Mesothelial cell of epicardium (in vitro differentiated cells): ENCODE results near the gene FHIT. TPM values are rescaled to one million over a fixed set of nuclear protein-coding genes. Genes with fewer than 3 reads are reported as not detected.

Source experiments
- DNase-seq, 2 experiments: peaks; one replicate each; pipeline ENCODE4 v3.0.0; 2021; ENCODE audit warnings: low spot score in 2 of 2; ENCODE audit not compliant: unreplicated experiment in 2 of 2
- H3K27ac Mint-ChIP-seq: 2 replicates; pipeline ENCODE4 v1.8.0; 2021; ENCODE audit warnings: mixed read lengths
- H3K27me3 Mint-ChIP-seq: 2 replicates; pipeline ENCODE4 v1.8.0; 2021; ENCODE audit warnings: low read depth, mixed read lengths
- H3K36me3 Mint-ChIP-seq: 2 replicates; pipeline ENCODE4 v1.8.0; 2021; ENCODE audit warnings: mixed read lengths
- H3K4me1 Mint-ChIP-seq: 2 replicates; pipeline ENCODE4 v1.8.0; 2021; ENCODE audit warnings: mixed read lengths
- H3K4me3 Mint-ChIP-seq: 2 replicates; pipeline ENCODE4 v1.8.0; 2021; ENCODE audit warnings: mild to moderate bottlenecking, moderate library complexity, mixed read lengths
- H3K9me3 Mint-ChIP-seq: 2 replicates; pipeline ENCODE4 v1.8.0; 2021; ENCODE audit warnings: mixed read lengths
- total RNA-seq: library from RNA; stranded (reverse); gene quantifications from 3 replicates; pipeline ENCODE4 v1.2.1, GENCODE V29; 2021
- TF ChIP-seq, protein P1 (sequence below): fragments of 200-600 bp; sonication (generic); IDR thresholded peaks from one replicate; pipeline ENCODE4 v1.5.0; 2021; ENCODE audit warnings: antibody characterized with exemption; ENCODE audit not compliant: unreplicated experiment

Gene FHIT
- total RNA-seq, 1 donor from 2014 or later, result 10.7 TPM

DNA sequence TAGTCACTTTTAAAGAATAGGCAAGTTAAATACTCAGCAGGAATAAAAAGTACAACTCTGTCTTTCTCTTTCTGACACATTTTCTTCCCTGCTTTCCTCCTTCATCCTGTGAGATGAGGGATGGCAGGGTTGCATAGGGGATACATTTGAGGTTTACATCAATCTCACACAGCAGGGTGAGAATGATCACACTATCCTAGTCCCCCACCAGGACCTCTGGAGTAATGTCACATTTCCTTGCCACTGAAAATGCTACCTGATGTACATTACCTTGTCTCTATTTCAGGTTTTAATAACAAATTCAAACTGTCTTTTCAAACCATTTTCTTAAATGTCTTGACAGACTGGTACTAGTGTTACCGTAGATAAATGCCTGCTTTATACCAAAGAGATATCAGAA, 816.9 kb downstream of the FHIT start:
- TF ChIP-seq, protein P1, sequence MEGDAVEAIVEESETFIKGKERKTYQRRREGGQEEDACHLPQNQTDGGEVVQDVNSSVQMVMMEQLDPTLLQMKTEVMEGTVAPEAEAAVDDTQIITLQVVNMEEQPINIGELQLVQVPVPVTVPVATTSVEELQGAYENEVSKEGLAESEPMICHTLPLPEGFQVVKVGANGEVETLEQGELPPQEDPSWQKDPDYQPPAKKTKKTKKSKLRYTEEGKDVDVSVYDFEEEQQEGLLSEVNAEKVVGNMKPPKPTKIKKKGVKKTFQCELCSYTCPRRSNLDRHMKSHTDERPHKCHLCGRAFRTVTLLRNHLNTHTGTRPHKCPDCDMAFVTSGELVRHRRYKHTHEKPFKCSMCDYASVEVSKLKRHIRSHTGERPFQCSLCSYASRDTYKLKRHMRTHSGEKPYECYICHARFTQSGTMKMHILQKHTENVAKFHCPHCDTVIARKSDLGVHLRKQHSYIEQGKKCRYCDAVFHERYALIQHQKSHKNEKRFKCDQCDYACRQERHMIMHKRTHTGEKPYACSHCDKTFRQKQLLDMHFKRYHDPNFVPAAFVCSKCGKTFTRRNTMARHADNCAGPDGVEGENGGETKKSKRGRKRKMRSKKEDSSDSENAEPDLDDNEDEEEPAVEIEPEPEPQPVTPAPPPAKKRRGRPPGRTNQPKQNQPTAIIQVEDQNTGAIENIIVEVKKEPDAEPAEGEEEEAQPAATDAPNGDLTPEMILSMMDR, result no peak
- H3K9me3 Mint-ChIP-seq, result no peaks in the 10 kb centered on the region
- H3K27me3 Mint-ChIP-seq, result no peaks in the 10 kb centered on the region
- H3K27ac Mint-ChIP-seq, result no peak overlapping the region
- no peaks in the 10 kb centered on the region for H3K36me3 Mint-ChIP-seq
- no peak for DNase-seq
- peaks cover 26% of the 10 kb centered on the region for H3K4me1 Mint-ChIP-seq
- no peak overlapping the region for H3K4me3 Mint-ChIP-seq

DNA sequence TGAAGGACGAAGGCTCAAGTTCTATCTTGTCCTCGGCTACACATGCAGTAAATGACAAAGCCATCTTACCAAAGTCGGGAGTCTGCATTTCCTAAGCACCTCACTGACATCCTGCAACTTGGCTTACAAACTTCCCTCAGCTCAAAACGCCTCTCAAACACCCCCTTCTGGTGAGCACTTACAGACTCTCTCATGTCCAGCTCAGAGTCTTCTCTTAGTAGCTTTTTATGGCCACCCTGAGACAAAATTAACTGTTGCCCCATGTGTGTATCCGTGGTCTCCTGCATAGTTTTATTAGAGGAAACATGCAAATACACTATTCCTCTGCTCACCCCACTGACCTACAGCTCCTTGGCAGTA, 819.7 kb downstream of the FHIT start:
- Mint-ChIP-seq H3K27ac (no peak overlapping the region), H3K4me3 (no peak overlapping the region), H3K9me3 (no peaks in the 10 kb centered on the region), H3K36me3 (no peaks in the 10 kb centered on the region), H3K4me1 (peaks cover 26% of the 10 kb centered on the region), H3K27me3 (no peaks in the 10 kb centered on the region)
- DNase-seq, result no peak
- TF ChIP-seq, protein P1, result no peak

DNA sequence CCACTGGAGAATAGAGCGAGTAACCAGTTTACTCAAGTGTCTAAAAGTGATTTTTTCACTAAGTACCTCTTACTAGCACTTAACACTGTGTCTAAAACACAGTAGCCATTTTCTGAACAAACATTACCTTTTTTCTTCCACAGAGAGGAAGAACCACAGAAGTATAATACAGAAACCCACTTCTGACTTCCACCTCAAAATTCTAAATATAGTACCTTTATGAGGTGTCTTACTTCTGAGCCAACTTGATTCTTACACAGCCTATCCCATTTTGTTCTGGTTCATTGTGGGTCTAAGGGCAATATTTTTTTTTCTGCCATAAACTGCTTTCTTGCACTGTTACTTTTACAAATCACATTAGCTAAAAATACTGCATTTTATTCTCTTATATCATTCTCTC, 821.0 kb downstream of the FHIT start:
- DNase-seq, result no peak
- Mint-ChIP-seq H3K36me3 (no peaks in the 10 kb centered on the region), H3K4me3 (no peak overlapping the region), H3K4me1 (peaks cover 26% of the 10 kb centered on the region), H3K9me3 (no peaks in the 10 kb centered on the region), H3K27ac (no peak overlapping the region), H3K27me3 (no peaks in the 10 kb centered on the region)
- TF ChIP-seq, protein P1, result no peak

DNA sequence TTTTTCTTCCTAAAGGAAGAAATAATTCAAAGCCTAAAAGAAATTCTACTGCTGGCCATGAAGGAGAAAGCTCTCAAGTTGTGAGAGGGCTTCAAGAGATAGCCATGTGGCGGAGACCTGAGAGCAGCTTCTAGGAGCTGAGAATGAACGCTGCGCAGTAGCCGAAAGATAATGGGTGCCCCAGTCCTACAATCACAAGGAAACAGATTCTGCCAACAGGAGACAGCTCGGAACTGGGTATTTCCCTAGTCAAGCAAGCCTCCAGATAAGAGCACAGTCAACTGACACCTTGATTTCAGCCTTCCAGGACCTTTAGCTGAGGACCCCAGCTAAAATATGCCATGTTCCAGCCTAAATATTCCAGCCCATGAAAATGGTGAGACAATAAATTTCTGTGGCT, 824.1 kb downstream of the FHIT start:
- TF ChIP-seq, protein P1, result no peak
- H3K27me3 Mint-ChIP-seq, result peaks cover 3% of the 10 kb centered on the region
- no peaks in the 10 kb centered on the region for H3K36me3 Mint-ChIP-seq
- no peaks in the 10 kb centered on the region for H3K9me3 Mint-ChIP-seq
- peaks cover 7% of the 10 kb centered on the region for H3K4me1 Mint-ChIP-seq
- DNase-seq, result no peak
- H3K27ac Mint-ChIP-seq, result no peak overlapping the region
- no peak overlapping the region for H3K4me3 Mint-ChIP-seq

DNA sequence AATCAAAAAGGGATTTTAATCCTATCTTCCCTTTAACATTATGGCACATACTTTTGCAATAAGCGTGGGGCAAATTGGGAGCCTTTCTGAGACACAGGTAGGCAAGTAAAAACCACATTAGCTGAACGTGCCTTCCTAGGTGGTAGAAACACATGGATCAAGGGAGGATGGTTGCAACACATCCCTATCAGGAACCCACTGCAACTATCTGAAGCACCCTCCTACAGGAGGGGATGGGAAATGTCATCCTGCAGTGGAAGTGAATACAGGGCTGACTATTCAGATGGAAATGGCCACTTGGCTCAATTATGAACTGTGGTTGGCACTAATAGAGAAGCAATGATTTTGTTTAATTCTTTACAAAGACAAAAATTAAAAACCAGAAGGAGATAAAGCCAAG, 826.3 kb downstream of the FHIT start:
- H3K4me1 Mint-ChIP-seq, result no peaks in the 10 kb centered on the region
- H3K27me3 Mint-ChIP-seq, result peaks cover 3% of the 10 kb centered on the region
- no peak overlapping the region for H3K4me3 Mint-ChIP-seq
- no peak for DNase-seq
- no peaks in the 10 kb centered on the region for H3K36me3 Mint-ChIP-seq
- H3K9me3 Mint-ChIP-seq, result no peaks in the 10 kb centered on the region
- TF ChIP-seq, protein P1, result no peak
- H3K27ac Mint-ChIP-seq, result no peak overlapping the region

DNA sequence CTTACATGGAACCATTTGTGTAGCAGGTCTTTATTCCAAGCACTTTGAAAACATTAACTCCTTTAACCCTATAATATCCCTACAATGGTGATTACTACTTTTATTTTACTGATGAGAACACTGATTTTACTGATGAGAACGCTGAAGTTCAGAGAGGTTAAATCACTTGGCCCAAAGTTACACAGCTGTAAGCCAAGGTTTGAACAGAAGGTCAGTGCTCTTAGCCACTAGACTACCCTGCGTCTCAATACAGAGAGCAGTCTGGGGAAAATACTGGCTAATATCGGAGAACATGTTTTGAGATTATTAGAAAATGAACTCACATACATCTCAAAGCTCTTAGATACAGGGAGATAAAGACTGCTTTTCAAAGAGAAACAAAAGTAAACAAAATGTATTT, 827.2 kb downstream of the FHIT start:
- DNase-seq, result no peak
- Mint-ChIP-seq H3K9me3 (no peaks in the 10 kb centered on the region), H3K27me3 (peaks cover 3% of the 10 kb centered on the region), H3K4me1 (no peaks in the 10 kb centered on the region), H3K4me3 (no peak overlapping the region), H3K36me3 (no peaks in the 10 kb centered on the region), H3K27ac (no peak overlapping the region)
- TF ChIP-seq, protein P1, result no peak
